ENCODE measurements around the gene ATP2B2.

The ATP2B2 gene

GRCh38 chr3:10529809-10530208, 24.4 kb upstream of the ATP2B2 start:
- DNase-seq (ENCODE audit: low read depth in 2 of 2) = no peak

DNA sequence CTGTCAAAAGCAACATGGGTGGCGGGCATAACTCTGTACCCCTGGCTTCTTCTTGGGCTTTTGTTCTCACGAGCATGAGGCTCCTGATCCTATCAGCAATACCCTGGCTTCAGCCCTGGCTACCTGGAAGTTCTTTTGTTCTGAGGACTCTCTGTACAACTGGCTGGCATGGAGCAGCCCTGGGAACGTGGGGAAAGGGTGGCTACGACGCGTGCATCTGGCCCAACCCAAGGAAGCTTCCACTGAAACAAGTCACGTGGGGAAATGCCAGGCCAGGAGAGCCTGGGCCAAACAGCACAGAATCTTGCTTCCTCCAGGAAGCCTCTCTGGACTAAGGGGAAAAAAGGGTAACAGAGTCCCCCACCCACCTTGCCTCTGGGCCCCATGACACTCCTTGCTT, 22.7 kb upstream of the ATP2B2 start:
- no peak for DNase-seq (ENCODE audit: low read depth in 2 of 2)

DNA sequence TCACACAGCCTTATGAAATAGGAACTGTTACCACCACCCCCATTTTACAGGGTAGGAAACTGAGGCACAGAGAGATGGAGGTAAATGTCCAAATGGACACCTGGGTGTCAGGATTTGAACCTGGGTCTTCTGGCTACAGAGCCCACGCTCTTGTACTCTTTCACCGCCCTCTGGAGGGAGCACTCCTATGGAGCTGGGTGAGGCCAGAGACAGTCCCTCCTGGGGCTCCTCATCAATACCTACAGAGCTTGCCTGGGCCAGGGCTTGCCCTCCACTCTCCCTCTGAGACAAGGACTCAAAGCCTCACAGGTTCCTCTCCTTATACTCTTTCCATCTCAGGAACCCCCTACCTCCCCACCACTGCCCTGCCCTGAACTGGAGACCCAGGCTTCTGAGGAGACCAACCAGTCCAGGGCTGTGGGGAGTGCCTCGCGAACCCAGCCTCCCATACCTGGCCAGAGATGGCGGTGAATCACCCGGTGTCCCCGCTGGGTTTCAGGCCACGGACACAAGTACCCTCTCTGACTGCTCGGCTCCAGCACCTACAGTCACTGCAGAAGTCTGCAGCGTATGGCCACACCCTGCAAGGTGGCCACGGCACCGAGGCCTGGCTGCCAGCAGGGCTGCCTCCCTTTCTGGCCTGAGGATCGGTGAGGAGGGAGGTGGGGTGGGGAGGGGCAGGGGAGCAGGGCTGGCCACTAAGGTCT, 22.1 kb upstream of the ATP2B2 start:
- DNase-seq (ENCODE audit: low read depth in 2 of 2) = no peak

DNA sequence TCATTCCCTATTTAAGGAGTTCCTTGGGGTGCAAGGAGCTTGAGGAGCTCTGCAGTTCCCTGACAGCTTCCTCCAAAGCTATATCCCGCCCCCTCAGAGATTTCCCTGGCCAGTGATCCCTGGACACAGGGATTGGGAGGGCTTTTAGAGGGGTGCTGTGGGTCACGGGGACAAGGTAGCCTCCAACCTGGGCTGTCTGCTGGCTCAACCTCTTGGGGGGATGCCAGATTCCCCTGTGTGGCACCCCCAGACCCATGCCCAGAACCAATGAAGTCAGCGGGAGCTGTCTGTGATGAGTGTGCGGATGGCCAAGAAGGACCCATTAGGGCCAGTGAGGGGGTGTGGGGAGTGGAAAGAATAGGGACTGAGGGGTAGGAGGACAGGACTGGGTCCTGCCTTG, 21.0 kb upstream of the ATP2B2 start:
- no peak for DNase-seq (ENCODE audit: low read depth in 2 of 2)

DNA sequence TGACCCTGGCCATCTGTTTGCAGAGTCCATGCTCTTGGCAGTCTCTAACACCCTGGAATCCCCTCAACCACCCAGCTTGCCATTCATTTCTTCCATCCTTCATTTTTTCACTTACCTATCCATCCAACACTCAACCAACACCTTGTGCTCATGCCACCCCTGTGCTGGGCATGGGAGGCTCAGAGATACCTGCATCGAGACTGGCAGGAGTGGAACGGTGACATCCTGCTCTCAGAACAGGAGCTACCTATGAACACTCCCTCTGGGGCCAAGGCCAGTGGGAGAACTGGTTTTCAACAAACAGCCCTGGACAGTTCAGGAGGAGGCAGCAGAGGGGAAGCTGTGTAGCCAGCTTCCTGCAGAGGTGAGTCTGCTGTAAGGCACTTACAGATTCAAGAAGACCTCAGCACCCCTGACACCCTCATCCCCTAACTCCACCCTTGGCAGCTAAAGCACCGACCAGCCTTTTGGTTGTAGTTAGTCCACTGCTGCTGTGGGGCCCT, 19.5 kb upstream of the ATP2B2 start:
- no peak for DNase-seq (ENCODE audit: low read depth in 2 of 2)

GRCh38 chr3:10524270-10524669, 18.9 kb upstream of the ATP2B2 start:
- DNase-seq (ENCODE audit: low read depth in 2 of 2) = no peak

GRCh38 chr3:10523561-10523960, 18.2 kb upstream of the ATP2B2 start:
- DNase-seq (ENCODE audit: low read depth in 2 of 2) = no peak

- no peak for DNase-seq (ENCODE audit: low read depth in 2 of 2)
These were observed 17.4 kb upstream of the ATP2B2 start for GRCh38 chr3:10522646-10523303.

GRCh38 chr3:10521772-10522441, 16.5 kb upstream of the ATP2B2 start:
- DNase-seq (ENCODE audit: low read depth in 2 of 2) = no peak

DNA sequence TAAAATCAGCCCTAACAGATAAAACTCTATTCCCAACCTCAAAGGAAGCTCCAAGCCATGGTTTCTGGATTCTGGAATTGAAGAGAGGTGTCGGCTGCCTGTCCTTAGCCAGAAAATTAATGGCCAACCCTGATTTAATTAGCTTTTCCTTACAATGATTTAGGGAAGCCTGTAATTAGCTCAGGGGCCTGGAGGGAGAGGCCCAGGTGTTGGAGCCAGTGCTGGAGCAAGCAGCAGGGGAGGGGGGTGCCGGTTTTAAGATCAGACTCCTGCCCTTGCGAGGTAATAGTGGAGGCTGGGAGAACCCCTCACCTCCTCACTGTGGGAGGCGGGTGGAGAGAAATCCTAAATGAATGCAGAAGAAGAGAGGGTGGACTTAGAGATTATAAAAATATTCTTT, 14.7 kb upstream of the ATP2B2 start:
- no peak for DNase-seq (ENCODE audit: low read depth in 2 of 2)

DNA sequence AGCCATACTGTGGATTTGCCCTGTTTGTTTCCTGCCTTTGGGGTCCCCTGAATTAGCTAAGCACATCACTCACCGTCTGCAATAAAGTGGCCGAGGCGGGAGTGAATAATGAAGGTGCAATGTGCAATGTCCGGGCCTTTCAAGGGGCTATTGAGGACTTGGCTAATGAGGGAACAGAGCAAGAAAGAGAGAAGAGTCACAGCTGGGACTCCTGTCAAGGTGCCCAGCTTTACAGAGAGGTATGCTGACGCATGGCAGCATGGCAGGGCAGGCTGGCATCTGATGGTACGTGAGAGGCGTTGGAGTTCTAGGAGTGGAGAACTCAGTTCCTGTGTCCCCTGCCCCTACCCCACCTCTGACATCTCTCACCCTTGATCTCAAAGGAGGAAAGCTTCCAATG, 13.8 kb upstream of the ATP2B2 start:
- DNase-seq (ENCODE audit: low read depth in 2 of 2) = no peak

DNA sequence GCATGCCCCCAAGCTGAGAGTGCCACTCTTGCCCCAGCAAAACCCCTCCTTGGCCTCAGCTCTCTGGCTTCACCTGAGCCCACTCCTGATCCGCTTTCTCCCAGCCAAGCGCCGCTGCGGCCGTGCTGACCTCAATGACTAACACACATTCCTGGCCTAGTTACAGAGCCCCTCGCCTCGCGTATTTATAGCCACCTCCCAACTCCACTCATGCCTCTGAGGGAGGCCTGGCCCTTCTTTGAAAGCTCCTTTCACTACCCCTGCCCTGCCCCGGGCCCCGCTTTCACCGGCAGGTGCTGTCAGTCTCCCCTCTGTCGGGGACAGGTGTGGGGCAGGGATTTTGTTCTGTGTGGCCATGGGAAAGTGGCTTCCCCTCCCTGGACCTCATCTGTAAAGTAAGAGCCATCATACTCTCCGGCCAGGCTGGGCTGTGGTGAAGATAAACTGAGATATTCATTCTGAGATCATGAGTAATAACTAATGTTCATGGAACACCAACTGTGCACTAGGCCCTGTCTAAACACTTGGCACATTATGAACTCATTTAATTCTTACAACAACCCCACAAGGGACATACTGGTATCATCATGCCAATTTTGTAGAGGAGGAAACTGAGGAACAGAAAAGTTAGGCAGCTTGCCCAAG, 13.2 kb upstream of the ATP2B2 start:
- no peak for DNase-seq (ENCODE audit: low read depth in 2 of 2)

- no peak for DNase-seq (ENCODE audit: low read depth in 2 of 2)
These were observed 12.2 kb upstream of the ATP2B2 start for GRCh38 chr3:10517627-10518026.

- no peak for DNase-seq (ENCODE audit: low read depth in 2 of 2)
These were observed 11.4 kb upstream of the ATP2B2 start for GRCh38 chr3:10516544-10517452.

DNA sequence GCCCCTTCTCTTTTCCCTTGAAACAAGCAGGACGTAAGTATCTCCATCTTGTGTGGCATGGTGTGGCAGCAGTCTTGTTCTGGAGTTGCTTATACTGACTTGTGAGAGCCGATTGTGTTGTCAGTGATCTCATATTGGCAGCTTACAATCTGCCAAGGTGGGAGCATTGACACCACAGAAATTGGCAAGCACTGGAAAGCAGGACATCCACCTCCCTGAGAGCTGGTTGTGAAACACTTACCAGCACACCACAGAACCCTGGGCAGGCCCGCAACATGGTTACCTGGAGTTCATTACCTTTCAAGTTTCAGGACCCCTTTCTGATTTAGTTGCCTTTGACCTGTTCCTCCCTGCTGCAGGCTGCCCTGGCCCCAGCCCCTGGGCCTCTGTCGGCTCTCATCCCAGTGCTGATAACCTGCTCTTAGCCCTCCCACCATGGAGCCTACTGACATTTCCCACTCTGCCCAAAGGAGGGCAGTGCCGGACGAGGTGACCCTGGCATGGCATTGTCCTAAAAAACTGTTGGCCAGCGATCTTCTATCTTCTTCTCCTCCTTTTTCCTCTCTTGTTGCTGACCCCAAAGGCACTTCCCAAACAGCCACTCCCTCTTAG, 10.6 kb upstream of the ATP2B2 start:
- DNase-seq (ENCODE audit: low read depth in 2 of 2) = no peak

DNA sequence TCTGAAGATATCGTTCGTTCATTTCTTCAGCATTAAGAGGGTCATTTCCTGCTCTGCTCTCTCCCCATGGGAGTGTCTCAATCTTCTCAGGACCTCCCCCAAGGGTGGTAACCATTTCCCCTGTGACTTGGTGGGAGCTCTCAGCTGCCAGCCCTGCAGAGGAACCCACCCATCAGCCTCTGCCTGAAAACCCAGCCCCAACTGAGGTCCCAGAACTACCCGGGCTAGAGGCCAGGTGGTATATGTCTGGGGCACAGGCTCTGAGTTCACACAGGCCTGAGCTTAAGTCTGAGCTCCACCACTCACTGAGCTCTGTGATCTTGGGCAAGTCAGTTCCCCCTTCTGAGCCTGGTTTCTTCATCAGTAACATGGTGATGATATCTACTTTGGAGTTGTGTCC, 10.0 kb upstream of the ATP2B2 start:
- DNase-seq (ENCODE audit: low read depth in 2 of 2) = no peak

- DNase-seq (ENCODE audit: low read depth in 2 of 2) = no peak
These were observed 9.2 kb upstream of the ATP2B2 start for GRCh38 chr3:10514407-10515069.

DNA sequence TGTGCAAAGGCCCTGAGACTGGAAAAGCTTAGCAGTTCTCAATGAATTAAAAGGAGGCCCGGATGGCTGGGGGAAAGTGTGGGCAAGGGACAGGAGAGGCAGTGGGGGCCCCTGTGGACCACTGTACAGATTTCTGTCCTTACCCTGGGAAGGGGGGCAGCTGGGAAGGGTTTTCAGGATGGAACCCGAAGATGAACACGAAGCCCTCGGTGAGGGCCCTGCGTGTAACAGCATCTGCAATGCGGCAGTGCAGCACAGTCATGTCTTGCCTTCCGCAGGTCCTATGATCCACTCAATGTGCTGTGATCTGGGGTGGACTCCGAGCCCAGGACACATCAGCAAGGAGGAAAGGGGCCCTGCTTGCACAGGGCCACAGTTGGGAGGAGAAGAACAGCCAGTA, 7.9 kb upstream of the ATP2B2 start:
- DNase-seq (ENCODE audit: low read depth in 2 of 2) = no peak

DNA sequence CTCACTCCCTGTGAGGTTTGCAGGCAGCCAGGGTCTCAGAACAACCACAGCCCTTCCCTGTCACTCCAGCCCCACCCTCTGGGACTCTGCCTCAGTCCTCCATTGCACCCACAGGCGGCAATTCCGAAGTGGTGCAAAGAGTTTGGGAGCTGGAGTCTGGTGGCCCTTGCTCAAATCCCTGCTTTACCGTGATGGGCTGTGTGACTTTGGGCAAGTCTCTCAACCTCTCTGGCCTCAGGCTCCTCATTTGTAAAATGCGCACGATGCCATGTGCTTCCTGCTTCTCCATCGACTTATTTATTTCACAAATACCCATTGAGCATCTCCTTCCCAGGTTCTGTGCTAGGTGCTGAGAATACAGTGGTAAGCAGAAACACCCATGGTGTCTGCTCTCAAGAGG, 7.3 kb upstream of the ATP2B2 start:
- DNase-seq (ENCODE audit: low read depth in 2 of 2) = no peak

- no peak for DNase-seq (ENCODE audit: low read depth in 2 of 2)
These were observed 6.6 kb upstream of the ATP2B2 start for GRCh38 chr3:10511809-10512494.
